DMS 273 treated with DMSO at 0.1 percent for 48 hours (cell line): ENCODE measurements around the gene DMBT1.

Experiments used
- DNase-seq: peaks from one replicate; lab custom pipeline; 2025; lab: John Stamatoyannopoulos, UW

DMBT1 gene

GRCh38 chr10:122647383-122647968 lies 86.9 kb downstream of the DMBT1 start:
- no peak for DNase-seq

GRCh38 chr10:122648599-122649428 lies 88.3 kb downstream of the DMBT1 start:
- no peak for DNase-seq

- DNase-seq = no peak
These were observed 89.3 kb downstream of the DMBT1 start for GRCh38 chr10:122649903-122650302.

- no peak for DNase-seq
These were observed 89.8 kb downstream of the DMBT1 start for GRCh38 chr10:122650331-122650730.

GRCh38 chr10:122655524-122656307 lies 95.2 kb downstream of the DMBT1 start:
- no peak for DNase-seq

- DNase-seq = no peak
These were observed 95.8 kb downstream of the DMBT1 start for GRCh38 chr10:122656308-122656705.

- no peak for DNase-seq
These were observed 96.2 kb downstream of the DMBT1 start for GRCh38 chr10:122656741-122657140.

- no peak for DNase-seq
These were observed 96.7 kb downstream of the DMBT1 start for GRCh38 chr10:122657255-122657654.

- DNase-seq = no peak
These were observed 97.2 kb downstream of the DMBT1 start for GRCh38 chr10:122657729-122658128.

GRCh38 chr10:122658356-122659049 lies 97.9 kb downstream of the DMBT1 start:
- no peak for DNase-seq

- no peak for DNase-seq
These were observed 98.6 kb downstream of the DMBT1 start for GRCh38 chr10:122659126-122659525.

GRCh38 chr10:122659651-122660050 lies 99.1 kb downstream of the DMBT1 start:
- no peak for DNase-seq

- DNase-seq = no peak
These were observed 100.1 kb downstream of the DMBT1 start for GRCh38 chr10:122660696-122661095.

- DNase-seq = no peak
These were observed 101.7 kb downstream of the DMBT1 start for GRCh38 chr10:122662231-122662630.

GRCh38 chr10:122663516-122664130 lies 103.1 kb downstream of the DMBT1 start:
- DNase-seq = no peak

- no peak for DNase-seq
These were observed 103.9 kb downstream of the DMBT1 start for GRCh38 chr10:122664501-122664900.

- no peak for DNase-seq
These were observed 104.8 kb downstream of the DMBT1 start for GRCh38 chr10:122665329-122665860.

GRCh38 chr10:122665946-122666345 lies 105.4 kb downstream of the DMBT1 start:
- DNase-seq = no peak

GRCh38 chr10:122669045-122669444 lies 108.5 kb downstream of the DMBT1 start:
- DNase-seq = no peak

- no peak for DNase-seq
These were observed 109.3 kb downstream of the DMBT1 start for GRCh38 chr10:122669842-122670241.

- no peak for DNase-seq
These were observed 110.8 kb downstream of the DMBT1 start for GRCh38 chr10:122671355-122671754.

GRCh38 chr10:122672655-122673054 lies 112.1 kb downstream of the DMBT1 start:
- DNase-seq = no peak
